Kidney epithelial cell (primary cell): ENCODE results near the gene IDH3B. TPM values are rescaled to one million over a fixed set of nuclear protein-coding genes. Genes with fewer than 3 reads are reported as not detected.

Experiments used
- DNase-seq: peaks from one replicate; pipeline ENCODE4 v3.0.0-alpha.2; 2010; ENCODE audit warnings: low read depth
- H3K27me3 ChIP-seq: 2 replicates; pipeline ENCODE4 v1.6.0; 2011; ENCODE audit warnings: low read length; ENCODE audit not compliant: control insufficient read depth, insufficient read depth
- H3K36me3 ChIP-seq: 2 replicates; pipeline ENCODE4 v1.5.1; 2011; ENCODE audit warnings: low read length; ENCODE audit not compliant: control insufficient read depth, insufficient read depth
- H3K4me3 ChIP-seq: 2 replicates; pipeline ENCODE4 v1.5.1; 2011; ENCODE audit warnings: low read depth, mild to moderate bottlenecking, control low read depth, low read length
- CTCF ChIP-seq: IDR thresholded peaks from 2 replicates; pipeline ENCODE4 v1.5.1; 2011; ENCODE audit warnings: mild to moderate bottlenecking, moderate library complexity, low read length, control low read depth, inconsistent platforms; ENCODE audit not compliant: insufficient read depth, poor library complexity, severe bottlenecking
- total RNA-seq: library from RNA; depleted of rRNA; stranded (reverse); fragments of >200 nt; gene quantifications from 2 replicates; pipeline ENCODE4 v1.2.3, GENCODE V29; 2015

Gene IDH3B
- 99.7 and 118 TPM in 2 replicates for total RNA-seq

GRCh38 chr20:2663887-2664719 lies at the start of gene IDH3B:
Gene IDH3B (minus strand): TSS chr20:2664216. CDS start chr20:2664188, 28 bp downstream.
- H3K27me3 ChIP-seq = peaks cover 3% of the 10 kb centered on the region
- peak within 1 kb of the TSS; percentile 69 for H3K4me3 ChIP-seq
- no peaks in the 10 kb centered on the region for H3K36me3 ChIP-seq
- TF ChIP-seq CTCF = no peak
- peak; percentile 78 for DNase-seq

- DNase-seq = no peak
- peaks cover 2% of the 10 kb centered on the region for H3K27me3 ChIP-seq
- H3K4me3 ChIP-seq = no peak overlapping the region
- TF ChIP-seq CTCF = no peak
- H3K36me3 ChIP-seq = no peaks in the 10 kb centered on the region
Observed at GRCh38 chr20:2713285-2713684, 49.3 kb upstream of the IDH3B start.

- Histone ChIP-seq H3K4me3 (no peak overlapping the region), H3K27me3 (peaks cover 11% of the 10 kb centered on the region), H3K36me3 (no peaks in the 10 kb centered on the region)
- DNase-seq = no peak
- TF ChIP-seq CTCF = no peak
Observed at GRCh38 chr20:2709205-2709981, 45.4 kb upstream of the IDH3B start.

- Histone ChIP-seq H3K27me3 (peaks cover 11% of the 10 kb centered on the region), H3K36me3 (no peaks in the 10 kb centered on the region), H3K4me3 (no peak overlapping the region)
- DNase-seq = no peak
- no peak for TF ChIP-seq CTCF
Observed at GRCh38 chr20:2708665-2709064, 44.6 kb upstream of the IDH3B start.

- Histone ChIP-seq H3K36me3 (no peaks in the 10 kb centered on the region), H3K27me3 (peaks cover 11% of the 10 kb centered on the region), H3K4me3 (no peak overlapping the region)
- TF ChIP-seq CTCF = no peak
- no peak for DNase-seq
Observed at GRCh38 chr20:2708073-2708415, 44.0 kb upstream of the IDH3B start.
